Measurements from ENCODE around the gene ECM2.

GRCh38 chr9:92501671-92502393 is 34.0 kb downstream of the ECM2 start:
- peak; percentile 61 for TF ChIP-seq CTCF (IDR thresholded peaks at IDR 0.05; ENCODE audit: low read length)
- no peak for TF ChIP-seq EZH2 (optimal IDR thresholded peaks at IDR 0.05; ENCODE audit: low read depth, low read length)

All from MM.1S (cell line).